Measurements from ENCODE around the gene ATP8A2. TPM values are rescaled to one million over a fixed set of nuclear protein-coding genes. Genes with fewer than 3 reads are reported as not detected.

Gene ATP8A2
- total and polyA plus RNA-seq, 4 donors: 0.31 to 2.7 (median 1.1) TPM

- 81 to 86% methylated on average over 5 of the region's 5 CpGs for WGBS, 2 donors
- ATAC-seq (ENCODE audit: insufficient read depth, low FRiP score) (no peak), DNase-seq (no peak)
- H3K9ac ChIP-seq (ENCODE audit: insufficient read depth in 1 of 2, low read length in 2 of 2): no peak overlapping the region
- peaks cover 0 to 2% (median 0%) of the 10 kb centered on the region in 4 donors for H3K9me3 ChIP-seq (ENCODE audit: control insufficient read depth in 4 of 4, insufficient read depth in 3 of 4, low read length in 3 of 4)
- no peak overlapping the region for H3K27ac ChIP-seq (ENCODE audit: low read depth in 1 of 2, low read length in 1 of 2)
- no peak overlapping the region for H3K4me3 ChIP-seq
- TF ChIP-seq, protein P1, sequence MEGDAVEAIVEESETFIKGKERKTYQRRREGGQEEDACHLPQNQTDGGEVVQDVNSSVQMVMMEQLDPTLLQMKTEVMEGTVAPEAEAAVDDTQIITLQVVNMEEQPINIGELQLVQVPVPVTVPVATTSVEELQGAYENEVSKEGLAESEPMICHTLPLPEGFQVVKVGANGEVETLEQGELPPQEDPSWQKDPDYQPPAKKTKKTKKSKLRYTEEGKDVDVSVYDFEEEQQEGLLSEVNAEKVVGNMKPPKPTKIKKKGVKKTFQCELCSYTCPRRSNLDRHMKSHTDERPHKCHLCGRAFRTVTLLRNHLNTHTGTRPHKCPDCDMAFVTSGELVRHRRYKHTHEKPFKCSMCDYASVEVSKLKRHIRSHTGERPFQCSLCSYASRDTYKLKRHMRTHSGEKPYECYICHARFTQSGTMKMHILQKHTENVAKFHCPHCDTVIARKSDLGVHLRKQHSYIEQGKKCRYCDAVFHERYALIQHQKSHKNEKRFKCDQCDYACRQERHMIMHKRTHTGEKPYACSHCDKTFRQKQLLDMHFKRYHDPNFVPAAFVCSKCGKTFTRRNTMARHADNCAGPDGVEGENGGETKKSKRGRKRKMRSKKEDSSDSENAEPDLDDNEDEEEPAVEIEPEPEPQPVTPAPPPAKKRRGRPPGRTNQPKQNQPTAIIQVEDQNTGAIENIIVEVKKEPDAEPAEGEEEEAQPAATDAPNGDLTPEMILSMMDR (IDR thresholded peaks at IDR 0.05; ENCODE audit: control extremely low read depth, extremely low read depth): no peak
- H3K36me3 ChIP-seq (ENCODE audit: control insufficient read depth in 4 of 4, insufficient read depth in 4 of 4, low read length in 4 of 4): no peaks in the 10 kb centered on the region
- H3K27me3 ChIP-seq (ENCODE audit: control insufficient read depth in 3 of 3, insufficient read depth in 3 of 3, low read length in 2 of 3): peaks cover 5 to 21% (median 18%) of the 10 kb centered on the region in 3 donors
- H3K4me1 ChIP-seq (ENCODE audit: control insufficient read depth in 5 of 5, insufficient read depth in 5 of 5, low read length in 5 of 5): no peaks in the 10 kb centered on the region
Observed at GRCh38 chr13:25378528-25378927, 6.8 kb downstream of the ATP8A2 start.

- Histone ChIP-seq H3K4me1 (ENCODE audit: control insufficient read depth in 5 of 5, insufficient read depth in 5 of 5, low read length in 5 of 5) (no peaks in the 10 kb centered on the region), H3K9me3 (ENCODE audit: control insufficient read depth in 4 of 4, insufficient read depth in 3 of 4, low read length in 3 of 4) (peaks cover 0 to 2% (median 0%) of the 10 kb centered on the region in 4 donors), H3K27me3 (ENCODE audit: control insufficient read depth in 3 of 3, insufficient read depth in 3 of 3, low read length in 2 of 3) (peaks cover 5 to 17% (median 13%) of the 10 kb centered on the region in 3 donors), H3K4me3 (no peak overlapping the region), H3K36me3 (ENCODE audit: control insufficient read depth in 4 of 4, insufficient read depth in 4 of 4, low read length in 4 of 4) (no peaks in the 10 kb centered on the region), H3K9ac (ENCODE audit: insufficient read depth in 1 of 2, low read length in 2 of 2) (no peak overlapping the region), H3K27ac (ENCODE audit: low read depth in 1 of 2, low read length in 1 of 2) (no peak overlapping the region)
- WGBS, 2 donors: 33 to 50% methylated on average over 1 of the region's 1 CpG
- TF ChIP-seq, protein P1 (IDR thresholded peaks at IDR 0.05; ENCODE audit: control extremely low read depth, extremely low read depth): no peak
- ATAC-seq (ENCODE audit: insufficient read depth, low FRiP score) (no peak), DNase-seq (no peak)
Observed at GRCh38 chr13:25379011-25379410, 7.2 kb downstream of the ATP8A2 start.

DNA sequence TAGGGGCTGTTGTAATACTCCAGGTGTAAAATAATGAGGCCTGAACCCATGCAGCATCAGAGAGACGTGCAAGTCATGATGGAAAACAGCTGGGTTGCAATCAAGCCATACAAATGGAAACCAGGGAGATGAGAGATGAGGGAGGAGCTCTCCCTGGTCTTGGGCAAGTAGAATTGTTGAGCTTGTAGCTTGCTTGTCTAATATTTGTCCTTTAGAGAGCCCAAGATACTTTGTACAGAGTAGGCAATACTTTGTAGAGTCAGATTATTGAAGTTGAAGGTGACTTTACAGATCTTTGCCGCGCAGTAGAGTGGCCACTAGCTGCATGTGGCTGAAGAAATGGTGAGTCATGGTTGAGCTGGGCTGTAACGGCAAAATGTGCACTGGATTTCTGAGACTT lies 8.3 kb downstream of the ATP8A2 start:
- H3K9me3 ChIP-seq (ENCODE audit: control insufficient read depth in 4 of 4, insufficient read depth in 3 of 4, low read length in 3 of 4): peaks cover 0 to 3% (median 0%) of the 10 kb centered on the region in 4 donors
- H3K9ac ChIP-seq (ENCODE audit: insufficient read depth in 1 of 2, low read length in 2 of 2): no peak overlapping the region
- H3K27ac ChIP-seq (ENCODE audit: low read depth in 1 of 2, low read length in 1 of 2): no peak overlapping the region
- H3K36me3 ChIP-seq (ENCODE audit: control insufficient read depth in 4 of 4, insufficient read depth in 4 of 4, low read length in 4 of 4): no peaks in the 10 kb centered on the region
- no peak for ATAC-seq (ENCODE audit: insufficient read depth, low FRiP score)
- WGBS, 2 donors: 79 to 80% methylated on average over 4 of the region's 4 CpGs
- TF ChIP-seq, protein P1 (IDR thresholded peaks at IDR 0.05; ENCODE audit: control extremely low read depth, extremely low read depth): no peak
- no peak for DNase-seq
- H3K4me3 ChIP-seq: no peak overlapping the region
- H3K27me3 ChIP-seq (ENCODE audit: control insufficient read depth in 3 of 3, insufficient read depth in 3 of 3, low read length in 2 of 3): peaks cover 2 to 6% (median 3%) of the 10 kb centered on the region in 3 donors
- H3K4me1 ChIP-seq (ENCODE audit: control insufficient read depth in 5 of 5, insufficient read depth in 5 of 5, low read length in 5 of 5): no peaks in the 10 kb centered on the region

DNA sequence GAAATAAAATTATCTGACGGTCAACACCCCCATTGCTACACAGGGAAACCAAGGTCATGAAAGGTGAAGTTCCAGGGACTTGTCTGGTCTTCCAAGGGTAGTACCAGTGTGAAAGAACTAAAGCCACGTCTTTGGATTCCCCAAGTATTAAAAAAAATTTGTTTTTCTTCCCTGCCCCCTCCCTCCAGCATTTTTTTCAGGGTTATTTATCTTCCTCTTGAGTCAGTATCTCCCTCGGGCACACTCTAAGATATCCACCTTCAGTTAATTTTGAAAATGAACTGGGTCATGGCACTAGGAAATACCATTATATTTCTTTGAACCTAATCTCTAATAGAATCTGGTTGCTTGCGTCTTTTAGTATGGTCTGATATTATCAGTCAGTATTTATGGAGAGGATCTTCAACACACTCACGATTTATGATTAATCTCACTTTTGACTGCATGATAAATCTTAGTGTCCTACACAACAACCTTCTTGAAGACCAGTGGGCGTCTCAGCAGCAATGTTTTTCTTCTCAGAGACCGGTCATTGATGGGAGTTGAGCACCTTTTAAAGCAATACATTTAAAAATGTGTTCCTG lies 9.1 kb downstream of the ATP8A2 start:
- ATAC-seq (ENCODE audit: insufficient read depth, low FRiP score) (no peak), DNase-seq (no peak)
- 61 to 80% methylated on average over 7 of the region's 7 CpGs for WGBS, 2 donors
- Histone ChIP-seq H3K27me3 (ENCODE audit: control insufficient read depth in 3 of 3, insufficient read depth in 3 of 3, low read length in 2 of 3) (peaks cover 0 to 5% (median 0%) of the 10 kb centered on the region in 3 donors), H3K9ac (ENCODE audit: insufficient read depth in 1 of 2, low read length in 2 of 2) (no peak overlapping the region), H3K9me3 (ENCODE audit: control insufficient read depth in 4 of 4, insufficient read depth in 3 of 4, low read length in 3 of 4) (peaks cover 0 to 3% (median 0%) of the 10 kb centered on the region in 4 donors), H3K4me1 (ENCODE audit: control insufficient read depth in 5 of 5, insufficient read depth in 5 of 5, low read length in 5 of 5) (no peaks in the 10 kb centered on the region), H3K4me3 (no peak overlapping the region), H3K27ac (ENCODE audit: low read depth in 1 of 2, low read length in 1 of 2) (no peak overlapping the region), H3K36me3 (ENCODE audit: control insufficient read depth in 4 of 4, insufficient read depth in 4 of 4, low read length in 4 of 4) (no peaks in the 10 kb centered on the region)
- TF ChIP-seq, protein P1 (IDR thresholded peaks at IDR 0.05; ENCODE audit: control extremely low read depth, extremely low read depth): no peak
